Kidney glomerular epithelial cell (primary cell): ENCODE measurements around the gene MYEOV.
A peak's percentile ranks its signal among the peaks of the same experiment; 100 is the strongest.

Source experiments
- DNase-seq: peaks from one replicate; lab custom pipeline; 2025; lab: John Stamatoyannopoulos, UW

Gene MYEOV

DNA sequence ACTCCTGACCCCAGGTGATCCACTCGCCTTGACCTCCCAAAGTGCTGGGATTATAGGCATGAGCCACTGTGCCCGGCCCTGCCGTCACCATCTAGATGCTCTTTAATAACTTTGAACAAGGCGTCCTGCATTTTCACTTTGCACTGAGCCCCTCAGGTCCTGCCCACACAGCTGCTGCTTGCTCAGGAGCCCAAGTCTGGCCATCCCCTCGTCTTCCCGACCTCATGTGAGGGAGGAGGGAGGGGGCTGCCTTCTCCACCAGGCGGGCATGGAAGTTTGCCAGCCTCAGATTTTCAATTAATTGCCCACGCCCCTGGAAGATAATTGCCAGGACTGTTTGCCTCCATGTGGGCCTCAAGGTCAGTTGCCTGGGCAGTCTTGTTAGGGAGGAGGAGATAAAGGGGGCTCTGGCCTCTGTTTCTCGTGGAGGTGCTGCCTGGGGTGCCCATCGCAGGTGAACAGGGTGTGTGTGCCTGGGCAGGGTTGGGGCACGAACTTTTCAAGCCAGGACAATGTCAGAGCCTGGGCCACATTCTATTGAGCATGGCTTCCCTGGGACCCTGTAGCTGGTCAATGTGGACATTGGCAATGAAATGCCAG is 27.9 kb upstream of the MYEOV start:
- no peak for DNase-seq

GRCh38 chr11:69267395-69267805 is 26.6 kb upstream of the MYEOV start:
- no peak for DNase-seq

DNA sequence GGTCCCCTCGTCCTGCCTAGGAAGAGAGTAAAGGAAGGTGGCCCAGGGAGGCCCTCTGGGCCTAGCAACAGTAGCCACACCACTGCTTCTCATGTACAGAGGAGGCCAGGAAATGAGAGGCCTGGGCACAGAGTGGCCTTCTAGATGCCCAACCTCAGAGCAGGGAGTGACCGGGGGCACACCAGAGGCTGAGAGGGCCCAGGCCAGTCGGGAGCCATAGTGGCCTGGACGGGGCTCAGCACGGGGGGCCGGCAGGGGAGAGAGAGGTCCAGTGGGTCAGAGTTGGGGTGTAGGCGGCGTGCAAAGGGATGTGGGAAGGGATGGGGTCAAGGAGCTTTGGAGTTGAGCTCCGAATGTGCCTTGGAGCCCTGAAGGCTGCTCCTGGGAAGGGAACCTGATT is 25.0 kb upstream of the MYEOV start:
- no peak for DNase-seq

GRCh38 chr11:69269388-69269787 is 24.6 kb upstream of the MYEOV start:
- DNase-seq, result no peak

DNA sequence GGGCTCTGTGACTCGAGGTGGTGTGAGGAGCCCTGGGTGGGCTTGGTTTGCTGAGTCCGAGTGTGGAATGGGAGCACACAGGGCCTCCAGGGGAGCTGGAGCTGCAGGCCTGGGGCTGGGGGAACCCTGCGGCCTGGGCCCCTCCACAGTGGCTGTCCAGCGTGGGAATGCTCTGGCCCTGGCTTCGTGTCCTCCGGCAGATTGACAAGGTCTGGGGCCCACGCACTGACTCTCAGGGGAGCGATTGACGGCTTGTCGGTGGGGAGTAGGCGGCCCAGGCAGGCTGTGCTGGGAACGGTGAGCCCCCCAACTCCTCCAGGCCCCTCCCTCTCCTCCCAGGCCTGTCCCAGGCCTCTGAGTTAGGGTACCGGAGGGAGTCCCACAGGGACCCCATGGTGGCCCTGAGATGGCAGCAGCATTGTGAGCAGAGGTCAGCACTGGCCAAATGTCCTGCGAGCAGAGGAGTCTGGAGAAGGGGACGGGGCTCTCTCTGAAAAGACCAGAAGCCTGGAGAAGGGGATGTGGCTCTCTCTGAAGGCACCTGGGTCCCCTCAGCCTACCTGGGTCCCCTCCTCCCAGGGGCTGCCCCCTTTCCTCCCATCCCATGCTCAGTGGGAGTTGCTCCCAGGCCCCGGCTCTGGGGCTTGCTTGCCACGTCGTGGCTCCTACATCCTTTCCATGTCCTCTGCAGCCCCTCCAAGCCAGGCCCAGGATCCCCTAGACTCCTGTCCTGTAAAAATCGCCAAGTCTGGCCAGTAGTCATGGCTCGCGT is 23.8 kb upstream of the MYEOV start:
- DNase-seq, result no peak

- DNase-seq, result peak; percentile 17
Measured at GRCh38 chr11:69270941-69271340, 23.0 kb upstream of the MYEOV start.

- DNase-seq, result no peak
Measured at GRCh38 chr11:69272055-69272454, 21.9 kb upstream of the MYEOV start.

GRCh38 chr11:69272831-69273485 is 21.0 kb upstream of the MYEOV start:
- no peak for DNase-seq

DNA sequence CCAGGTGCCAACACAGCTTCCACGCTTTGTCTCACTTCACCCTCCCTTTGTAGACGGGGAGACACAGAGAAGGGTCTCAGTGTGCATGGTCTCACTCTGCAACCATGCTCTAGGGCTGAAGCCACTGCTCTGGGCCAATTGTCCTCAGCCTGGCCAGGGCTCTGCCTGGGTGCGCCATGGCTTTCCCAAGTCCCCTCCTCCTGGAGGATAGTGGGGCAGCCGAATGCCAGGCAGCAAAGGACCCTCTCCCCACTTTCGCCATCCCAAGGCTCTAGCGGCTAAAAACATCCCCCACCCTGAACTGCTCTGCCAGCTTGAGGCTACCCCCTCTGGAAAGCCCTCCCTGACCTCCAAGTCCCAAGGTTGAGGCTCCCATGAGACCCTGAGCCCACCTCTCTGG is 20.4 kb upstream of the MYEOV start:
- DNase-seq, result no peak

DNA sequence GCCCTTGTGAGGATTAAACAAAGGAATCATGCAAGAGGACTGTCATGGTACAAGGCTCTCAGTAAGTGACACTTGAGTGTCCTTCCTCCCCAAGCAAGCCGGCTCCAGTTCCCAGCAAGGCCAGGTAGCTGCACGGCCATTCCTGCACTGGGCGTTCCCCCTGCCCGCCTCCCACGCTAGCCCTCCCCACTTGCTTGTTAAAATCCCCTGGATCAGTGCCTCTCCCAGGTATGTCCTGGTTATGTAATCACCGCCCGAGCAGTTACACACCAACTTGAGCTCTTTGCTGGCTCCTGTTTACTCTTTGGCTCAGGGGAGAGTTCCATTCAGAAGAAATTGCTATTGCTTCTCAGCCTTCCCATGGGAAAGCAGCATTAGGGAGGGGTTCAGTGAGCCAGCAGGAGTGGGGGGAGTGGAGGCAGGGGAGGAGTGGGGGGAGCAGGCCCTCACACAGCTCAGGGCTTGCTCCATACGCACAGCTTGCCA is 19.4 kb upstream of the MYEOV start:
- no peak for DNase-seq

DNA sequence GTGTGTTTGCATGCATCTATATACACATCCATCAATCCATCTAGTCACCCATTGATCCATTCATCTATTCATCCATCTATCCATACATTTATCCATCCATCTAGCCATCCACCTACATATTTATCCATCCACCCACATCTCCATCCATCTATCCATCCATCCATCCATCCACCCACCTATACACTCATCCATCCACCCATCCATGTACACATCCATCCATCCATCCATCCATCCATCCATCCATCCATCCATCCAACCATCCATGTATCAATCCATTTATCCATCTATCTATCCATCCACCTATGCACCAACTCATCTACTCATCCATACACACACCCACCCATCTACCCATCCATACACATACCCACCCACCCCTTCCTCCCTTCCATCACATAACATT is 18.8 kb upstream of the MYEOV start:
- DNase-seq, result no peak

GRCh38 chr11:69276165-69276564 is 17.8 kb upstream of the MYEOV start:
- DNase-seq, result no peak

DNA sequence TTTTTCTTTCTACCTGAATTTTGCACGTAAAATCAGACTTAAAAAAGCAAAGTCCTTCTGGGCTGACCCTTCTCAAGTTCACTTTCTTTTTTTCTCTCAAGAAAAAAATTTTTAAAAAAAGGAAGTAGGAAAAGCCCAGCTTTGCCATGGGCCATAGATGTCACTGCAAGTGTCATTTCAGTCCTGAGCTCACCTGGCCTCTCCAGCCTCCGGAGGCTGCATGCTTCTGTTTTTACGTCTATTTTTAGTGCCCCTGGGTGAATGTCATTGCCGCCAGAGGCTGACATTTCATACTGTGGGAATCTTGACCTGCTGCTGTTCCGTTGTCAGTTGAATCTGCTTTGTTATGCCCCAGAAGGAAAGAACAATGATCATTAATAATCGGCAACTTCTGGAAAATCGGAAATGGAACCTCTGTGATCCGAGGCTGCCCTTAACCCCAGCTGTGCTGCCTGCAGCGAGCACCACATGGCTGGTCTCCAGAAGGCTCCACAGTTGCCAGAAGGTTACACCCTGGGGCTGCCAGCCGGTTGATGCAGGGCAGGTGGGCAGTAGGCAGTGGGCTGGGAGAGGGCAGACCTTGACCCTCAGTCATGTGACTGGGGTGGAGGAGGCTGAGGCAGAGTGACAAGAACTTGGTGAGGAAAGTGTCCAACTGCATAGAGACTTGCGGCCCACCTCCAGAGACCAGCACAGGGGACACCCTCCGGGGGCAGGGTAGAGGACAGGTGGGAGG is 16.7 kb upstream of the MYEOV start:
- no peak for DNase-seq

DNA sequence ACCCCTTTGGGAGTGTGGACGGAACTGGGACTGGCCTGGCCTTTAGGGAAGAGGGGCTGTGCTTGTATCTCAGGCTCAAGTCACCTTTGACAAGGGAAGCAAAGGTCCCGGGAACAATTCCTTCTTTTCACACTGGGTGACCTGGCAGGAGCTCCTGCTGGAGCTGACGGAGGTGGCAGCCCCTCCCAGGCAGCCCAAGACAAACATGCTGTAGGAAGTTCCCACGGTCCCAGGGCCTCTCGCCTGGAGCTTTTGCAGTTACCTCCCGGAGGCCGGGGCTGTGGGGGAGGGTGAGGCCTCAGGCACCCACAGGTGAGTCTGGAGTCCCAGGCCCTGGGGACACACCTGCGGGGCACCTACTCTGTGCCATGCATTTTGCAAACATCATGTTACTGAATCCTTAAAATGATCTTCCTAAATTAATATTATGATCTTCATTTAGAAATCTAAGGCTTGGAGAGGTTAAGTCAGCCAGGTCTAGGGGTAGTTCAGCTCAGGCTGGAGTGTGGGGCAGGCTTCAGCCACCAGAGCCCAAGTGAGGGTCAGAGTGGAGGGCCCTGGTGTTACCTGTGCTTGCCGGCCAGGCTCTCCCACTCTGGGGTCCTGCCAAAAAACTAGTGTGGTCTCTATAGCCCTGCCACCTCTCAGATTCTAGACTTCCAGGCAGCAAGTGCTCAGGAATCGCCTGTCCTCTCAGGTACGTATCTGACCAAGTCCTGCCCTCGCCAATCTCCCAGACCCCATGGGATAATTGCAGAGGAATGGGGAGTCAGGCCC is 15.7 kb upstream of the MYEOV start:
- no peak for DNase-seq

DNA sequence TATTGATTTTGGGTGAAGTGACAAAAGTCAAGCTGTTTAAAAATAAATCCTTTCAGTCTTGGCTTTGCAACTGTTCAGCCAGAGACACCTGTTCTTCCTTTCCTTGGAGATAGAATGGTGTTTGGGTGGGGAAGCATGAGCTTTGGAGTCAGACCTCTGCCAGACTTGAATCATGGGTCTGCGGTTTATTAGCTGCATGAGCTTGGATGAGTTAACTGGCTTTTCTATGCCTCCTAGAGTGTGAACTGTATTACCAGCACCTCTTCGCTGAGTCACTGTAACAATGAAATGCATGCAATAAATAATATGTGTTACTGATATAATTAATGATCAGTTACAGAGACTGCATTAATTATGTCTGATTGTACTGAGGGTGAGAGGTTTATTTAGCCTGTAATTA is 13.5 kb upstream of the MYEOV start:
- DNase-seq, result peak; percentile 82

- DNase-seq, result peak; percentile 82
Measured at GRCh38 chr11:69280994-69281393, 13.0 kb upstream of the MYEOV start.

DNA sequence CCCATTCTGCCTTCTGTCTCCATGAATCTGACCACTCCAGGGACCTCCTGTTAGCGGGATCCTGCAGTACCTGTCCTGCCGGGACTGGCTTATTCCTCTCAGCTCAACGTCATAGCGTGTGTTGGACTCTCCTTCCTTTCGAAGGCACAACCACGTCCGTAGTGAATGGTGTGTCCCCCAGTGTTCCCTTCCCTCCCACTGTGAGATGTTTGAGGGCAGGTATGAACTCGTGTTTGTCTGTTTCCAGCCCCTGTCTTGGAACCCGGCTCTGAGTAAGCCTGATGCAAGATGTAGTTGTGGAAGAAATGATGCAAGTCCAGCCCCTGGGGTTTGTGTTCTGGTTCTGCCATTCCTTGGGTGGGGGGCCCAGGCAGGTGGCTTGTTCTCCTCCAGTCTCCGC is 10.5 kb upstream of the MYEOV start:
- DNase-seq, result no peak

- no peak for DNase-seq
Measured at GRCh38 chr11:69284081-69284511, 9.9 kb upstream of the MYEOV start.

GRCh38 chr11:69285091-69285490 is 8.9 kb upstream of the MYEOV start:
- DNase-seq, result no peak

- DNase-seq, result no peak
Measured at GRCh38 chr11:69285766-69286165, 8.2 kb upstream of the MYEOV start.
